SK-N-SH (cell line): ENCODE results near the gene CCN6. TPM values are rescaled to one million over a fixed set of nuclear protein-coding genes. Genes with fewer than 3 reads are reported as not detected.

ENCODE experiments used
- CTCF ChIA-PET: fragments of 300-600, 350-600 bp; formaldehyde crosslinking; extraction: SDS; loops from one replicate; lab custom pipeline; 2021; lab: Yijun Ruan, JAX
- POLR2A ChIA-PET: fragments of 350-600 bp; sonication (Branson Sonifier 250); formaldehyde crosslinking; extraction: SDS; loops from one replicate; lab custom pipeline; 2020; ENCODE audit warnings: antibody characterized with exemption, inconsistent platforms; lab: Yijun Ruan, JAX
- DNase-seq: peaks from one replicate; pipeline ENCODE4 v3.0.0; 2012
- H2AFZ ChIP-seq: fragments of 200-600 bp; sonication (generic); 2 replicates; pipeline ENCODE4 v1.8.1; 2016; ENCODE audit warnings: antibody characterized with exemption, mild to moderate bottlenecking, low read depth
- H3F3A ChIP-seq: fragments of 200-600 bp; sonication (generic); replicated peaks from 2 replicates; pipeline ENCODE3; 2016; ENCODE audit warnings: antibody characterized with exemption, mild to moderate bottlenecking; ENCODE audit not compliant: insufficient read depth
- H3K27ac ChIP-seq, 2 experiments: fragments of 200-500 bp in 1 of 2; fragments of 200-600 bp in 1 of 2; sonication (Bioruptor generic) in 1 of 2; sonication (generic), shearing (Covaris generic) in 1 of 2; 2 replicates each; pipeline versions ENCODE4 v1.5.1 to v1.6.1; 2014 to 2016; ENCODE audit warnings: low read depth in 2 of 2, inconsistent platforms in 1 of 2, low read length in 1 of 2, mild to moderate bottlenecking in 1 of 2, mixed read lengths in 1 of 2
- H3K27me3 ChIP-seq: fragments of 200-600 bp; sonication (generic), shearing (Covaris generic); 2 replicates; pipeline ENCODE4 v1.6.1; 2016; ENCODE audit warnings: mixed run types; ENCODE audit not compliant: insufficient read depth
- H3K36me3 ChIP-seq, 2 experiments: fragments of 200-500 bp in 1 of 2; fragments of 200-600 bp in 1 of 2; sonication (Bioruptor generic) in 1 of 2; sonication (generic) in 1 of 2; replicated peaks in 1 of 2; 2 replicates each; pipeline versions ENCODE3 to v1.5.1; 2014 to 2016; ENCODE audit warnings: low read length in 1 of 2, mild to moderate bottlenecking in 1 of 2; ENCODE audit not compliant: insufficient read depth in 2 of 2, control insufficient read depth in 1 of 2
- H3K4me1 ChIP-seq, 2 experiments: fragments of 200-500 bp in 1 of 2; fragments of 200-600 bp in 1 of 2; sonication (Bioruptor generic) in 1 of 2; sonication (generic), shearing (Covaris generic) in 1 of 2; 2 replicates each; pipeline versions ENCODE4 v1.5.1 to v1.6.1; 2014 to 2016; ENCODE audit warnings: low read depth in 1 of 2, low read length in 1 of 2, mixed run types in 1 of 2; ENCODE audit not compliant: insufficient read depth in 2 of 2, control insufficient read depth in 1 of 2
- H3K4me2 ChIP-seq: fragments of 200-600 bp; sonication (generic), shearing (Covaris generic); 2 replicates; pipeline ENCODE4 v1.6.1; 2017; ENCODE audit warnings: mixed run types
- H3K4me3 ChIP-seq, 2 experiments: fragments of 200-500 bp in 1 of 2; fragments of 200-600 bp in 1 of 2; sonication (Bioruptor generic) in 1 of 2; sonication (generic), shearing (Covaris generic) in 1 of 2; 2 replicates each; pipeline versions ENCODE4 v1.5.1 to v1.8.1; 2014 to 2016; ENCODE audit warnings: low read depth in 2 of 2, inconsistent platforms in 1 of 2, low read length in 1 of 2, mild to moderate bottlenecking in 1 of 2, mixed read lengths in 1 of 2, moderate library complexity in 1 of 2
- H3K79me2 ChIP-seq: fragments of 200-600 bp; sonication (generic); 2 replicates; pipeline ENCODE4 v1.8.1; 2017; ENCODE audit warnings: mild to moderate bottlenecking; ENCODE audit not compliant: insufficient read depth
- H3K9ac ChIP-seq: fragments of 200-600 bp; sonication (generic); 2 replicates; pipeline ENCODE4 v1.6.1; 2017; ENCODE audit warnings: mixed run types
- H3K9me2 ChIP-seq: fragments of 200-600 bp; sonication (generic); 2 replicates; pipeline ENCODE4 v1.6.1; 2017; ENCODE audit warnings: mixed run types
- H3K9me3 ChIP-seq: fragments of 200-600 bp; sonication (generic); 2 replicates; pipeline ENCODE4 v1.6.1; 2017; ENCODE audit warnings: mixed run types, mild to moderate bottlenecking, moderate library complexity
- H4K20me1 ChIP-seq: fragments of 200-600 bp; sonication (generic); 2 replicates; pipeline ENCODE4 v1.6.1; 2017; ENCODE audit warnings: mild to moderate bottlenecking, mixed run types; ENCODE audit not compliant: insufficient read depth
- EZH2phosphoT487 ChIP-seq: fragments of 200-600 bp; sonication (generic); IDR thresholded peaks from 2 replicates; pipeline ENCODE4 v1.6.1; 2017; ENCODE audit warnings: low read depth, mixed run types, mild to moderate bottlenecking, antibody characterized with exemption, moderate library complexity, borderline replicate concordance
- FOXM1 ChIP-seq: IDR thresholded peaks from 2 replicates; pipeline ENCODE4 v1.4.0; 2012; ENCODE audit warnings: low read depth, mild to moderate bottlenecking
- GABPA ChIP-seq: IDR thresholded peaks from 2 replicates; pipeline ENCODE4 v1.4.0; 2012; ENCODE audit warnings: low read depth, mild to moderate bottlenecking
- IRF3 ChIP-seq: fragments of 150-350 bp; IDR thresholded peaks from 2 replicates; pipeline ENCODE4 v1.6.1; 2016; ENCODE audit warnings: mild to moderate bottlenecking, low read depth, low read length
- POLR2AphosphoS5 ChIP-seq: IDR thresholded peaks from 2 replicates; pipeline ENCODE4 v1.6.1; 2012; ENCODE audit warnings: low read depth, low read length
- TAF1 ChIP-seq: IDR thresholded peaks from 2 replicates; pipeline ENCODE4 v1.6.1; 2012; ENCODE audit warnings: low read depth, mild to moderate bottlenecking, low read length, moderate library complexity, borderline replicate concordance
- ZBTB33 ChIP-seq: IDR thresholded peaks from 2 replicates; pipeline ENCODE4 v1.4.0; 2012; ENCODE audit warnings: low read depth, borderline replicate concordance
- WGBS: methylation state at CpG from one replicate; pipeline ENCODE4 v1.1.6; 2017; ENCODE audit warnings: low lambda C conversion rate; 5-methylcytosine and 5-hydroxymethylcytosine counted together
- polyA plus RNA-seq, 3 experiments: library from polyadenylated mRNA; depleted of rRNA; stranded (reverse); fragments of >200 nt; gene quantifications; 2 replicates each; pipeline ENCODE4 v1.2.3, GENCODE V29; 2012

CCN6 gene
- polyA plus RNA-seq, 1 of the 3 experiments (the other 2 are of a cell fraction), result not detected

GRCh38 chr6:112065426-112065986, 11.6 kb downstream of the CCN6 start:
- H3K36me3 ChIP-seq, result peaks cover 5 to 15% of the 10 kb centered on the region in 2 experiments
- no peaks in the 10 kb centered on the region for H4K20me1 ChIP-seq
- H2AFZ ChIP-seq, result no peak overlapping the region
- H3K4me1 ChIP-seq, result no peaks in the 10 kb centered on the region
- no peak for DNase-seq
- no peak overlapping the region for H3K27ac ChIP-seq
- H3K79me2 ChIP-seq, result no peaks in the 10 kb centered on the region
- no peaks in the 10 kb centered on the region for H3F3A ChIP-seq
- no peaks in the 10 kb centered on the region for H3K27me3 ChIP-seq
- ChIA-PET CTCF (interaction anchor here (1.5 kb wide), 1 partner anchor 11 kb away, joined by 4 read pairs; no protein-coding TSS in a partner anchor), POLR2A (no interaction called here)
- no peaks in the 10 kb centered on the region for H3K9me2 ChIP-seq
- no peak overlapping the region for H3K4me3 ChIP-seq
- H3K4me2 ChIP-seq, result no peak overlapping the region
- WGBS, result 80% methylated on average over 6 of the region's 6 CpGs
- TF ChIP-seq IRF3, result no peak
- no peak for TF ChIP-seq EZH2phosphoT487
- TF ChIP-seq FOXM1, result no peak
- TF ChIP-seq GABPA, result no peak
- no peak for TF ChIP-seq ZBTB33
- no peak for TF ChIP-seq TAF1
- TF ChIP-seq, all 33 proteins: peak for 0
- no peak overlapping the region for H3K9ac ChIP-seq
- H3K9me3 ChIP-seq, result no peaks in the 10 kb centered on the region

GRCh38 chr6:112066606-112067005, 12.7 kb downstream of the CCN6 start:
- Histone ChIP-seq H2AFZ (no peak overlapping the region), H3K4me3 (no peak overlapping the region), H3K9me3 (no peaks in the 10 kb centered on the region), H3K9ac (no peak overlapping the region), H4K20me1 (no peaks in the 10 kb centered on the region), H3K36me3 (peaks cover 10 to 26% of the 10 kb centered on the region in 2 experiments), H3F3A (no peaks in the 10 kb centered on the region), H3K27me3 (no peaks in the 10 kb centered on the region), H3K4me2 (no peak overlapping the region), H3K9me2 (no peaks in the 10 kb centered on the region), H3K27ac (no peak overlapping the region), H3K79me2 (no peaks in the 10 kb centered on the region), H3K4me1 (no peaks in the 10 kb centered on the region)
- ChIA-PET CTCF (no interaction called here), POLR2A (no interaction called here)
- DNase-seq, result no peak
- TF ChIP-seq GABPA (no peak), POLR2AphosphoS5 (no peak)
- WGBS, result 88% methylated on average over 3 of the region's 3 CpGs
